GM23248 (cell line): ENCODE data around the gene LDLRAD4.

Source experiments
- EZH2 ChIP-seq: fragments of 200-600 bp; sonication (generic); IDR thresholded peaks from 2 replicates; pipeline ENCODE4 v1.6.1; 2018; ENCODE audit warnings: antibody characterized with exemption, mild to moderate bottlenecking; ENCODE audit not compliant: insufficient read depth, poor library complexity, severe bottlenecking
- EZH2phosphoT487 ChIP-seq: fragments of 200-600 bp; sonication (generic); IDR thresholded peaks from 2 replicates; pipeline ENCODE4 v1.6.1; 2018; ENCODE audit warnings: antibody characterized with exemption, moderate library complexity, mild to moderate bottlenecking, low read depth; ENCODE audit not compliant: insufficient read depth

- TF ChIP-seq EZH2, result no peak
- no peak for TF ChIP-seq EZH2phosphoT487
Measured at GRCh38 chr18:13364721-13365205, 146.2 kb downstream of the LDLRAD4 start.
